Osteocyte (in vitro differentiated cells): ENCODE data around the gene KAT2A. TPM values are rescaled to one million over a fixed set of nuclear protein-coding genes. Genes with fewer than 3 reads are reported as not detected.

Experiments used
- DNase-seq: peaks from one replicate; pipeline ENCODE4 v3.0.0; 2021; ENCODE audit warnings: mixed read lengths; ENCODE audit not compliant: unreplicated experiment; ENCODE audit errors: extremely low spot score
- H3K27ac Mint-ChIP-seq: one replicate; pipeline ENCODE4 v1.8.0; 2021; ENCODE audit warnings: mild to moderate bottlenecking, mixed read lengths; ENCODE audit not compliant: unreplicated experiment
- H3K27me3 Mint-ChIP-seq: one replicate; pipeline ENCODE4 v1.8.0; 2021; ENCODE audit warnings: mixed read lengths; ENCODE audit not compliant: unreplicated experiment
- H3K36me3 Mint-ChIP-seq: one replicate; pipeline ENCODE4 v1.8.0; 2021; ENCODE audit warnings: mixed read lengths; ENCODE audit not compliant: unreplicated experiment
- H3K4me1 Mint-ChIP-seq: one replicate; pipeline ENCODE4 v1.8.0; 2021; ENCODE audit warnings: mixed read lengths; ENCODE audit not compliant: unreplicated experiment
- H3K4me3 Mint-ChIP-seq: one replicate; pipeline ENCODE4 v1.8.0; 2021; ENCODE audit warnings: mild to moderate bottlenecking, moderate library complexity, mixed read lengths; ENCODE audit not compliant: unreplicated experiment
- H3K9me3 Mint-ChIP-seq: one replicate; pipeline ENCODE4 v1.8.0; 2021; ENCODE audit warnings: mixed read lengths; ENCODE audit not compliant: unreplicated experiment
- CTCF ChIP-seq: fragments of 200-600 bp; sonication (generic); IDR thresholded peaks from 2 replicates; pipeline ENCODE4 v1.5.0; 2021; ENCODE audit warnings: antibody characterized with exemption, mild to moderate bottlenecking, moderate library complexity
- long read RNA-seq: library from polyadenylated mRNA; unstranded; transcript quantifications from one replicate; pipeline ENCODE4 v2.0.0, GENCODE V29; 2021
- total RNA-seq: library from RNA; stranded (reverse); gene quantifications from 2 replicates; pipeline ENCODE4 v1.2.1, GENCODE V29; 2021

Gene KAT2A
- total RNA-seq, result 38.5 and 40.4 TPM in 2 replicates
- long read RNA-seq, transcript KAT2A-202 (18 exons, 2,990 nt), result major isoform, 5 of 16 reads
- long read RNA-seq, partial matches to known transcripts, result 7 of 16 reads
- long read RNA-seq, other reads (novel, unspliced or antisense), result 3 of 16 reads

GRCh38 chr17:42120770-42121769 lies at the start of gene KAT2A:
Gene KAT2A, minus strand, starts transcription at chr17:42121367. Its CDS starts 63 bp downstream, at chr17:42121304.
- peak; percentile 91 for DNase-seq
- Mint-ChIP-seq H3K4me1 (peaks cover 13% of the 10 kb centered on the region), H3K27me3 (no peaks in the 10 kb centered on the region)

GRCh38 chr17:42169351-42169750 lies 48.2 kb upstream of the KAT2A start:
- Mint-ChIP-seq H3K9me3 (no peaks in the 10 kb centered on the region), H3K4me1 (no peaks in the 10 kb centered on the region), H3K36me3 (no peaks in the 10 kb centered on the region), H3K27me3 (peaks cover 16% of the 10 kb centered on the region), H3K27ac (no peak overlapping the region), H3K4me3 (no peak overlapping the region)
- DNase-seq, result no peak
- TF ChIP-seq CTCF, result no peak

More at GRCh38 chr17:42120770-42121769, at the start of gene KAT2A:
- peaks cover 8% of the 10 kb centered on the region for H3K36me3 Mint-ChIP-seq
- H3K4me3 Mint-ChIP-seq, result peak within 1 kb of the TSS; percentile 58
- H3K27ac Mint-ChIP-seq, result peak within 1 kb of the TSS; percentile 67
- no peaks in the 10 kb centered on the region for H3K9me3 Mint-ChIP-seq
- TF ChIP-seq CTCF, result no peak

- no peak for TF ChIP-seq CTCF
- DNase-seq, result no peak
- Mint-ChIP-seq H3K36me3 (no peaks in the 10 kb centered on the region), H3K4me1 (no peaks in the 10 kb centered on the region), H3K27me3 (peaks cover 14% of the 10 kb centered on the region), H3K27ac (no peak overlapping the region), H3K9me3 (no peaks in the 10 kb centered on the region), H3K4me3 (no peak overlapping the region)
These were observed 46.6 kb upstream of the KAT2A start for GRCh38 chr17:42167807-42168206.

GRCh38 chr17:42166196-42166763 lies 45.1 kb upstream of the KAT2A start:
- H3K4me3 Mint-ChIP-seq, result no peak overlapping the region
- no peaks in the 10 kb centered on the region for H3K4me1 Mint-ChIP-seq
- no peaks in the 10 kb centered on the region for H3K36me3 Mint-ChIP-seq
- DNase-seq, result no peak
- H3K9me3 Mint-ChIP-seq, result no peaks in the 10 kb centered on the region
- no peak overlapping the region for H3K27ac Mint-ChIP-seq
- TF ChIP-seq CTCF, result no peak
- H3K27me3 Mint-ChIP-seq, result peaks cover 8% of the 10 kb centered on the region

GRCh38 chr17:42165751-42166150 lies 44.6 kb upstream of the KAT2A start:
- Mint-ChIP-seq H3K9me3 (no peaks in the 10 kb centered on the region), H3K36me3 (no peaks in the 10 kb centered on the region), H3K27me3 (peaks cover 5% of the 10 kb centered on the region), H3K4me1 (no peaks in the 10 kb centered on the region), H3K4me3 (no peak overlapping the region), H3K27ac (no peak overlapping the region)
- TF ChIP-seq CTCF, result no peak
- DNase-seq, result no peak
